HG02623 (cell line): ENCODE data around the gene TMEM40.
"Not testable (repeated sequence)": the region's sequence is repeated elsewhere in the genome, so short reads cannot be mapped to it uniquely, and the experiment has no call there.

Experiments used
- ATAC-seq: cut with Tn5 transposase; IDR thresholded peaks from one replicate; pipeline ENCODE4 v1.9.1; 2021; ENCODE audit warnings: moderate library complexity; ENCODE audit not compliant: unreplicated experiment

TMEM40 gene

GRCh38 chr3:12722226-12722625, 36.8 kb downstream of the TMEM40 start:
- no peak for ATAC-seq

GRCh38 chr3:12719984-12720898, 38.8 kb downstream of the TMEM40 start:
- ATAC-seq: peak; percentile 78

- no peak for ATAC-seq
These were observed 39.5 kb downstream of the TMEM40 start for GRCh38 chr3:12719541-12719940.

GRCh38 chr3:12716605-12717151, 42.4 kb downstream of the TMEM40 start:
- ATAC-seq: no peak

- ATAC-seq: no peak
These were observed 44.8 kb downstream of the TMEM40 start for GRCh38 chr3:12714278-12714677.

GRCh38 chr3:12710062-12710461, 49.0 kb downstream of the TMEM40 start:
- no peak for ATAC-seq

GRCh38 chr3:12709334-12709733, 49.7 kb downstream of the TMEM40 start:
- ATAC-seq: no peak

GRCh38 chr3:12708584-12709192, 50.4 kb downstream of the TMEM40 start:
- ATAC-seq: no peak

- ATAC-seq: no peak
These were observed 51.6 kb downstream of the TMEM40 start for GRCh38 chr3:12707449-12707848.

- ATAC-seq: peak; percentile 88
These were observed 52.4 kb downstream of the TMEM40 start for GRCh38 chr3:12706504-12707253.

- no peak for ATAC-seq
These were observed 53.1 kb downstream of the TMEM40 start for GRCh38 chr3:12705981-12706380.

GRCh38 chr3:12705374-12705926, 53.6 kb downstream of the TMEM40 start:
- ATAC-seq: no peak

- ATAC-seq: no peak
These were observed 56.6 kb downstream of the TMEM40 start for GRCh38 chr3:12702501-12702900.

- ATAC-seq: not testable (repeated sequence)
These were observed 57.5 kb downstream of the TMEM40 start for GRCh38 chr3:12701601-12702000.

- no peak for ATAC-seq
These were observed 58.3 kb downstream of the TMEM40 start for GRCh38 chr3:12700800-12701199.

GRCh38 chr3:12695916-12696315, 63.1 kb downstream of the TMEM40 start:
- no peak for ATAC-seq

GRCh38 chr3:12695112-12695511, 63.9 kb downstream of the TMEM40 start:
- ATAC-seq: no peak

GRCh38 chr3:12692444-12692843, 66.6 kb downstream of the TMEM40 start:
- ATAC-seq: no peak

- no peak for ATAC-seq
These were observed 68.9 kb downstream of the TMEM40 start for GRCh38 chr3:12689997-12690711.

GRCh38 chr3:12687948-12688347, 71.1 kb downstream of the TMEM40 start:
- ATAC-seq: no peak
